Measurements from ENCODE around the gene ADM5. TPM values are rescaled to one million over a fixed set of nuclear protein-coding genes. Genes with fewer than 3 reads are reported as not detected.
"Not testable (repeated sequence)": the region's sequence is repeated elsewhere in the genome, so short reads cannot be mapped to it uniquely, and the experiment has no call there.

ADM5 gene
- total RNA-seq, 1 donor from 2014 or later = 1.5 TPM

GRCh38 chr19:49716154-49716553 lies 26.8 kb downstream of the ADM5 start:
- H3K27me3 Mint-ChIP-seq (ENCODE audit: unreplicated experiment) = no peaks in the 10 kb centered on the region
- no peaks in the 10 kb centered on the region for H3K9me3 Mint-ChIP-seq (ENCODE audit: unreplicated experiment)
- H3K36me3 Mint-ChIP-seq (ENCODE audit: unreplicated experiment) = peaks cover 2% of the 10 kb centered on the region
- H3K27ac Mint-ChIP-seq (ENCODE audit: unreplicated experiment) = no peak overlapping the region
- no peak for DNase-seq (ENCODE audit: extremely low spot score, unreplicated experiment)
- no peak overlapping the region for H3K4me3 Mint-ChIP-seq (ENCODE audit: unreplicated experiment)
- TF ChIP-seq, protein P1, sequence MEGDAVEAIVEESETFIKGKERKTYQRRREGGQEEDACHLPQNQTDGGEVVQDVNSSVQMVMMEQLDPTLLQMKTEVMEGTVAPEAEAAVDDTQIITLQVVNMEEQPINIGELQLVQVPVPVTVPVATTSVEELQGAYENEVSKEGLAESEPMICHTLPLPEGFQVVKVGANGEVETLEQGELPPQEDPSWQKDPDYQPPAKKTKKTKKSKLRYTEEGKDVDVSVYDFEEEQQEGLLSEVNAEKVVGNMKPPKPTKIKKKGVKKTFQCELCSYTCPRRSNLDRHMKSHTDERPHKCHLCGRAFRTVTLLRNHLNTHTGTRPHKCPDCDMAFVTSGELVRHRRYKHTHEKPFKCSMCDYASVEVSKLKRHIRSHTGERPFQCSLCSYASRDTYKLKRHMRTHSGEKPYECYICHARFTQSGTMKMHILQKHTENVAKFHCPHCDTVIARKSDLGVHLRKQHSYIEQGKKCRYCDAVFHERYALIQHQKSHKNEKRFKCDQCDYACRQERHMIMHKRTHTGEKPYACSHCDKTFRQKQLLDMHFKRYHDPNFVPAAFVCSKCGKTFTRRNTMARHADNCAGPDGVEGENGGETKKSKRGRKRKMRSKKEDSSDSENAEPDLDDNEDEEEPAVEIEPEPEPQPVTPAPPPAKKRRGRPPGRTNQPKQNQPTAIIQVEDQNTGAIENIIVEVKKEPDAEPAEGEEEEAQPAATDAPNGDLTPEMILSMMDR (IDR thresholded peaks at IDR 0.05) = no peak
- H3K4me1 Mint-ChIP-seq (ENCODE audit: unreplicated experiment) = peaks cover 22% of the 10 kb centered on the region

DNA sequence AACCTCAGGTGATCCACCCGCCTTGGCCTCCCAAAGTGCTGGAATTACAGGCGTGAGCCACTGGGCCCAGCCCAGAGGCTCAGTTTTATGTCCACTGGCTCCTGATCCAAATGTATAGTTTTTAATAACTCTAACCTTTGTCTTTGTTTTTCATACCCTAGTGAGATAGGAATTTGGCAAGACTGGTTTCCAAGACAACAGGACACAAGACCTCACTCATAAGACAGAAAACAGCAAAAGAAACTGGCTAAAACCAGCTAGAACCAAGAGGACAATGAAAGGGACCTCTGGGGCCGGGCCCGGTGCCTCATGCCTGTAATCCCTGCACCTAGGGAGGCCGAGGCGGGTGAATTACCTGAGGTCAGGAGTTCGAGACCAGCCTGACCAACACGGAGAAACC lies 29.1 kb downstream of the ADM5 start:
- TF ChIP-seq, protein P1 (IDR thresholded peaks at IDR 0.05) = no peak
- Mint-ChIP-seq H3K27me3 (ENCODE audit: unreplicated experiment) (no peaks in the 10 kb centered on the region), H3K27ac (ENCODE audit: unreplicated experiment) (peak overlapping the region; percentile 93), H3K4me1 (ENCODE audit: unreplicated experiment) (peaks cover 22% of the 10 kb centered on the region), H3K4me3 (ENCODE audit: unreplicated experiment) (no peak overlapping the region), H3K36me3 (ENCODE audit: unreplicated experiment) (no peaks in the 10 kb centered on the region), H3K9me3 (ENCODE audit: unreplicated experiment) (no peaks in the 10 kb centered on the region)
- no peak for DNase-seq (ENCODE audit: extremely low spot score, unreplicated experiment)

DNA sequence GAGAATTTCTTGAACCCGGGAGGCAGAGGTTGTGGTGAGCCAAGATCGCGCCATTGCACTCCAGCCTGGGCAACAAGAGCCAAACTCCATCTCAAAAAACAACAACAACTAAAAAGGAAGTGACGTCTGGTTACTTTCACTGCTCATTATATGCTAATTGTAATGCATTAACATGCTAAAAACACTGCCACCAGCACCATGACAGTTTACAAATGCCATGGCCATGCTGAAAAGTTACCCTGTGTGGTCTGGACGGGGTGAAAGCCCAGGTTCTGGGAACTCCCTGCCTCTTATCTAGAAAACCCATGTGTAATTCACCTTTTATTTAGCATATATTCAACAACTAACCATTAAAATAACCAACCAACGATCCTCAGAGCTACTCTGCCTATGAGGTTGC lies 29.6 kb downstream of the ADM5 start:
- DNase-seq (ENCODE audit: extremely low spot score, unreplicated experiment) = no peak
- TF ChIP-seq, protein P1 (IDR thresholded peaks at IDR 0.05) = no peak
- no peak overlapping the region for H3K4me3 Mint-ChIP-seq (ENCODE audit: unreplicated experiment)

GRCh38 chr19:49719420-49719819 lies 30.0 kb downstream of the ADM5 start:
- Mint-ChIP-seq H3K4me1 (ENCODE audit: unreplicated experiment) (peaks cover 25% of the 10 kb centered on the region), H3K27ac (ENCODE audit: unreplicated experiment) (peak overlapping the region; percentile 93)
- not testable (repeated sequence) for H3K36me3 Mint-ChIP-seq (ENCODE audit: unreplicated experiment)

More for the DNA sequence above, 29.6 kb downstream of the ADM5 start:
- no peaks in the 10 kb centered on the region for H3K9me3 Mint-ChIP-seq (ENCODE audit: unreplicated experiment)
- H3K36me3 Mint-ChIP-seq (ENCODE audit: unreplicated experiment) = no peaks in the 10 kb centered on the region
- H3K27ac Mint-ChIP-seq (ENCODE audit: unreplicated experiment) = peak overlapping the region; percentile 93
- H3K27me3 Mint-ChIP-seq (ENCODE audit: unreplicated experiment) = no peaks in the 10 kb centered on the region
- peaks cover 22% of the 10 kb centered on the region for H3K4me1 Mint-ChIP-seq (ENCODE audit: unreplicated experiment)

GRCh38 chr19:49727217-49728030 lies 38.0 kb downstream of the ADM5 start:
- H3K27me3 Mint-ChIP-seq (ENCODE audit: unreplicated experiment) = no peaks in the 10 kb centered on the region
- no peak overlapping the region for H3K4me3 Mint-ChIP-seq (ENCODE audit: unreplicated experiment)
- H3K36me3 Mint-ChIP-seq (ENCODE audit: unreplicated experiment) = no peaks in the 10 kb centered on the region
- H3K9me3 Mint-ChIP-seq (ENCODE audit: unreplicated experiment) = no peaks in the 10 kb centered on the region
- no peak overlapping the region for H3K27ac Mint-ChIP-seq (ENCODE audit: unreplicated experiment)
- DNase-seq (ENCODE audit: extremely low spot score, unreplicated experiment) = no peak
- TF ChIP-seq, protein P1 (IDR thresholded peaks at IDR 0.05) = no peak
- H3K4me1 Mint-ChIP-seq (ENCODE audit: unreplicated experiment) = peaks cover 7% of the 10 kb centered on the region

More at GRCh38 chr19:49719420-49719819, 30.0 kb downstream of the ADM5 start:
- not testable (repeated sequence) for H3K27me3 Mint-ChIP-seq (ENCODE audit: unreplicated experiment); H3K9me3 Mint-ChIP-seq (ENCODE audit: unreplicated experiment); H3K4me3 Mint-ChIP-seq (ENCODE audit: unreplicated experiment); DNase-seq (ENCODE audit: extremely low spot score, unreplicated experiment)

Measured in osteocyte (in vitro differentiated cells).